Mucosa of descending colon (tissue), 3 donors: Measurements from ENCODE around the gene ANO6. TPM values are rescaled to one million over a fixed set of nuclear protein-coding genes. Genes with fewer than 3 reads are reported as not detected.

Experiments
- ATAC-seq: fragments of 200-7000 bp; cut with Tn5 transposase; one replicate; pipeline ENCODE4 v1.9.1; 2020; ENCODE audit warnings: mild to moderate bottlenecking, moderate library complexity
- DNase-seq, 3 donors: peaks; one replicate each; pipeline ENCODE4 v3.0.0-alpha.2; 2020
- H3K36me3 ChIP-seq: fragments of 200-600 bp; one replicate; pipeline ENCODE4 v1.8.0; 2021; ENCODE audit warnings: low read depth, mild to moderate bottlenecking
- H3K4me1 ChIP-seq: fragments of 200-600 bp; one replicate; pipeline ENCODE4 v1.8.0; 2021; ENCODE audit warnings: low read depth, mild to moderate bottlenecking
- H3K4me3 ChIP-seq: fragments of 200-600 bp; one replicate; pipeline ENCODE4 v1.8.0; 2021; ENCODE audit warnings: mild to moderate bottlenecking
- H3K9me3 ChIP-seq: fragments of 200-600 bp; one replicate; pipeline ENCODE4 v1.8.0; 2021; ENCODE audit warnings: mild to moderate bottlenecking
- intact Hi-C, 2 donors: fragments of 100-400 bp; cut with DNase I in 1 of 2; cut with micrococcal nuclease in 1 of 2; formaldehyde crosslinking; loops; one replicate each; pipeline versions ENCODE4 v1.11.0 to v1.11.1; 2022; cut with DNase I, micrococcal nuclease
- total RNA-seq, 3 donors: library from RNA; stranded (reverse); fragmentation: NEBNext Ultra II Directional in 2 of 3; extraction: Animal tissue kit (Norgen Biotek cat#: 25700) in 2 of 3; gene quantifications; one replicate each; pipeline versions ENCODE4 v1.2.1 to v1.2.4, GENCODE V29; 2021 to 2023
- TF ChIP-seq, protein P1 (sequence below): fragments of 200-600 bp; IDR thresholded peaks from one replicate; pipeline ENCODE4 v1.8.0; 2022; ENCODE audit warnings: antibody characterized with exemption, mild to moderate bottlenecking
- donor health status: DM: no; HTN: no; CAD: no; lungs with moderate emphysema.
- donor health status: DM: no; HTN: no; CAD: no.
- donor health status: DM: no; HTN: yes; CAD: no.

Gene ANO6
- total RNA-seq, 3 donors from 2014 or later, result 7.8 to 65.8 (median 15.2) TPM

DNA sequence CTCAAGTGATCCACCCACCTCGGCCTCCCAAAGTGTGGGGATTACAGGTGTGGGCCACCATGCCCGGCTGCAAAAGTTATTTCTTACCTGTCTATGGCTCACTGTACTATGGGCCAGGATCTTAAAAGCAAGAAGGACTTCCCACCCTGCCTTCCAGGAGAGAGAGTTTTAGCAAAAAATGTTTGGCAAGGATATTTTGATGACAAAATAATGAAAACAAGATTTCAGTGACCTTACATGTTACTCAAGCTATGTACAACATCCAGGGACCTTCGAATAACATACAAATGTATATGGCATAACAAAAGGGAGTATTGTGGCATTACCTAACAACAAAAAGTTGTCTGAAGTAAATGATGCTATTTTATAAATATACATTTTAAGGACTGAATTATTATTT, 55.1 kb downstream of the ANO6 start:
- intact Hi-C loops, result no loop called here
- no peak for ATAC-seq

DNA sequence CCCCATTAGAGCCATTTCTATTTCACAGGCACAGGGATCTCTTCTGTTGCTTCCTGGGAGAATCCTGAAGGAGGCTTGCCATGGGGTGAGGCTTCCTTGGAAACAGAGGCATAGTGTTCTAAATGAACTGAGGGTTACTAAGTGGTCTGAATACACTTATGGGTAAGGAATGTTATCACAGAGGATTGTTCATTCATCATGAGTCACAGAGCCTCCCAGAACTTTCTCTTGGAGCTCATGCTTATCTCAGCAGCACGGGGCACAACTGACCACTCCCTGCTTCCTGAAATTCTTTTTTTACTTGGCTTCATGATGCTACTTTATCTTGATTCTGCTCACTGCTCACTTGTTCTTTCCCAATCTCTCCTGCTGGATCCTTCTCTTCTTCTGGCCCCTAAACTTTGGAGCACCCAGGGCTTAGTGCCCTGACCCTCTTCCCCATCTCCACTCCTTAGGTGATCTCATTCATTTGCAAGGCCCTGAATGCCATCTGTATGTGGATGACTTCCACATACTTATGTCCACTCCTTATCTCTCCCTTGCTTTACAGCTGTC, 57.9 kb downstream of the ANO6 start:
- no peaks in the 10 kb centered on the region for H3K9me3 ChIP-seq
- TF ChIP-seq, protein P1, sequence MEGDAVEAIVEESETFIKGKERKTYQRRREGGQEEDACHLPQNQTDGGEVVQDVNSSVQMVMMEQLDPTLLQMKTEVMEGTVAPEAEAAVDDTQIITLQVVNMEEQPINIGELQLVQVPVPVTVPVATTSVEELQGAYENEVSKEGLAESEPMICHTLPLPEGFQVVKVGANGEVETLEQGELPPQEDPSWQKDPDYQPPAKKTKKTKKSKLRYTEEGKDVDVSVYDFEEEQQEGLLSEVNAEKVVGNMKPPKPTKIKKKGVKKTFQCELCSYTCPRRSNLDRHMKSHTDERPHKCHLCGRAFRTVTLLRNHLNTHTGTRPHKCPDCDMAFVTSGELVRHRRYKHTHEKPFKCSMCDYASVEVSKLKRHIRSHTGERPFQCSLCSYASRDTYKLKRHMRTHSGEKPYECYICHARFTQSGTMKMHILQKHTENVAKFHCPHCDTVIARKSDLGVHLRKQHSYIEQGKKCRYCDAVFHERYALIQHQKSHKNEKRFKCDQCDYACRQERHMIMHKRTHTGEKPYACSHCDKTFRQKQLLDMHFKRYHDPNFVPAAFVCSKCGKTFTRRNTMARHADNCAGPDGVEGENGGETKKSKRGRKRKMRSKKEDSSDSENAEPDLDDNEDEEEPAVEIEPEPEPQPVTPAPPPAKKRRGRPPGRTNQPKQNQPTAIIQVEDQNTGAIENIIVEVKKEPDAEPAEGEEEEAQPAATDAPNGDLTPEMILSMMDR, result no peak
- no peak for DNase-seq
- H3K4me3 ChIP-seq, result no peak overlapping the region
- no peaks in the 10 kb centered on the region for H3K4me1 ChIP-seq
- ATAC-seq, result peak; percentile 57
- intact Hi-C loops, result no loop called here
- H3K36me3 ChIP-seq, result no peaks in the 10 kb centered on the region

More for the DNA sequence above, 55.1 kb downstream of the ANO6 start:
- H3K9me3 ChIP-seq, result no peaks in the 10 kb centered on the region
- no peak for DNase-seq
- TF ChIP-seq, protein P1, result no peak
- no peak overlapping the region for H3K4me3 ChIP-seq
- H3K4me1 ChIP-seq, result no peaks in the 10 kb centered on the region
- no peaks in the 10 kb centered on the region for H3K36me3 ChIP-seq

DNA sequence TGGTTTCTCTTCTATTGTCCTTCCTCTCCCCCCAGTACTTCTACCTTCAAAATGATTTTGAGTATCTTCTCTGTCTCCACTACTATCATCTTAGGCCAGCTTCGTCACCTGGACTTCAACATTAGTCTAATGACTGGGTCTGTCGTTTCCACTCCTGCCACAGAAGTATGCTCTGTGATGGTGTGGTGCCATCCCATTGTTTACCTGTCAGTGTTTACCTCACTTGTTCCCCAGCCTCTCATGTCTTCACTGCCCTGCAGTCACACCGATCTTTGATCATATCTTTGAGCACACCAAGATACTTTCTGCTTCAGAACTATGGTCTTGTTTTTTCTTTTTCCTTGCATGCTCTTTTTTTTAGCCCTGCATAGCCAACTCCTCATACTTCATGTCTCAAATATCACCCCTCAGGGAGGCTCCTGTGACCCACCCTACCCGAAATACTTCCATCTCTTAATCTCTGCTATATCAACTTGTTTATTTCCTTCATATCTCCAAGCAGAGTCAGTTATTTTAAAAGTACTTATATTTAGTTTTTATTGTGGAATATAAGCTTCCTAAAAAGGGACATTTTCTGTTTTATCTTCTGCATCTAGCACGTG, 60.4 kb downstream of the ANO6 start:
- ATAC-seq, result no peak
- no peaks in the 10 kb centered on the region for H3K4me1 ChIP-seq
- TF ChIP-seq, protein P1, result no peak
- no peaks in the 10 kb centered on the region for H3K9me3 ChIP-seq
- H3K4me3 ChIP-seq, result no peak overlapping the region
- intact Hi-C loops, result no loop called here
- no peak for DNase-seq
- H3K36me3 ChIP-seq, result no peaks in the 10 kb centered on the region

DNA sequence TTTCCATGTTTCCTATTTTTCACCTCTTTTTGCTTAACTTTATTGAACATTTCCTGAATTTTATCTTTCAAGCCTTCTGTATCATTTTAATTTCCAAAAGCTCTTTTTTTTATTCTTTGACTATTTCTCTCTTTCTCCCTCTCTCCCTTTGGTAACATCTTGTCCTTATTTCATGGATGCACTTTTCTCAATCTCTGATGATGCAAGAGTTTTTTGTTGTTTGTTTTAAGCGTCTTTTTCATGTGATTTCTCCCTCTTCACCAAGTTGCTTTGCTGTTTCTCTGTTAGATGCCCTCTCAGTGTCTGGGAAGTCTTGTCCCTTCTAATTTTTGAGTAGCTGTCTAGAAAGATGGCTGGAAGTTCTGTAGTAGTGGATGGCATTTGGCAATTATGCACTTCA, 62.6 kb downstream of the ANO6 start:
- Histone ChIP-seq H3K4me1 (peaks cover 15% of the 10 kb centered on the region), H3K36me3 (no peaks in the 10 kb centered on the region), H3K4me3 (no peak overlapping the region), H3K9me3 (no peaks in the 10 kb centered on the region)
- DNase-seq (no peak), ATAC-seq (no peak)
- TF ChIP-seq, protein P1, result no peak
- intact Hi-C loops, result no loop called here

DNA sequence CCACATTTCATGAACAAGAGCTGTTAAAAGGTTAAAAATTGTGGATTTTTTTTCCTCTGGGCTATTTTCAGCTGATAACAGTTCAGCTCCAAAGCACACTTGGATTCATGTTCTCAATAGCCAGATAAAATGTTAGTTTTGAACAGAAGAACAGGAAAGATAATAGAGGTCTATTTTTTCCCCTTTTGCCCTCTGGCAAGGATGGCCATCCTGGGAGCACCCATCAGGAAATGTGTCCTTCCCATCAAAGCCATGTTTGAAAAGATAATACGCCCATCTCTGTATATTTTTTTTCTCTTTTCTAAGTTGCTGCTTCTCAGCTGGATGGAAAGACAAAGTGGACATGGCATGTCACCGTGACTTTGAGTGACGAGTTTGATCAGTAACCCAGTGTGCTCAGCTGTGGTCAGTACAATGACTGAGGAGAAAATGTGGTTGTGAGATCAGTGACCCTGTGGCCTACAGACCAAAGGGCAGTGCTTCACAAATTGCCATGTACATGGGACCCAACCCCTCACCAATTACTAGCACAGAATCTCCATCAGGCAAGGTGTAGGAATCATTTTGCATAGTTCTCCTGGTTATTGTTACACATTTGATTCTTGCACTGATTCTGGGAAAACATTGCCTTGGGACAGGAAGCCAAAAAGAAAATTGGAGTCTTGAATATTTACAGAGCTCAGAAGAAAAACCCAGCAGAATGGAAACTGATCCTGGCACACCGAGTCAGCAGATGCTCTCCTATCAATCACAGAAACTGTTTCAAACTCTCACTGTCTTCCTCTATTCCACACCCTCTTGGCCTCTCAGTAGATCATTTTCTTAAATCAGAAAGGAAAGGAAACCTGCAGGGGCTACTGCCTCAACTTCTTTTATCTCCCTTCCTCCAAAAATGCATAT, 64.3 kb downstream of the ANO6 start:
- no peak for ATAC-seq
- H3K36me3 ChIP-seq, result no peaks in the 10 kb centered on the region
- no peak overlapping the region for H3K4me3 ChIP-seq
- H3K4me1 ChIP-seq, result peaks cover 25% of the 10 kb centered on the region
- TF ChIP-seq, protein P1, result no peak
- intact Hi-C loops, result no loop called here
- DNase-seq, result no peak
- H3K9me3 ChIP-seq, result no peaks in the 10 kb centered on the region
